ENCODE data around the gene RASSF5. TPM values are rescaled to one million over a fixed set of nuclear protein-coding genes. Genes with fewer than 3 reads are reported as not detected.

The RASSF5 gene
- total RNA-seq, 1 donor from 2014 or later = 1.4 TPM

GRCh38 chr1:206472024-206472423, 35.3 kb upstream of the RASSF5 start:
- Mint-ChIP-seq H3K36me3 (ENCODE audit: low read depth) (no peaks in the 10 kb centered on the region), H3K27ac (ENCODE audit: unreplicated experiment) (no peak overlapping the region), H3K4me3 (peak overlapping the region; percentile 71), H3K27me3 (ENCODE audit: low read depth) (peaks cover 9% of the 10 kb centered on the region), H3K9me3 (no peaks in the 10 kb centered on the region), H3K4me1 (peaks cover 52% of the 10 kb centered on the region)
- DNase-seq (ENCODE audit: low read depth, low spot score) = no peak
- no peak for TF ChIP-seq CTCF (conservative IDR thresholded peaks at IDR 0.05)

GRCh38 chr1:206472454-206472853, 34.9 kb upstream of the RASSF5 start:
- Mint-ChIP-seq H3K27ac (ENCODE audit: unreplicated experiment) (no peak overlapping the region), H3K36me3 (ENCODE audit: low read depth) (no peaks in the 10 kb centered on the region), H3K27me3 (ENCODE audit: low read depth) (peaks cover 9% of the 10 kb centered on the region), H3K4me3 (peak overlapping the region; percentile 71), H3K4me1 (peaks cover 48% of the 10 kb centered on the region), H3K9me3 (no peaks in the 10 kb centered on the region)
- TF ChIP-seq CTCF (conservative IDR thresholded peaks at IDR 0.05) = no peak
- DNase-seq (ENCODE audit: low read depth, low spot score) = no peak

- no peaks in the 10 kb centered on the region for H3K36me3 Mint-ChIP-seq (ENCODE audit: low read depth)
- no peaks in the 10 kb centered on the region for H3K9me3 Mint-ChIP-seq
- H3K27me3 Mint-ChIP-seq (ENCODE audit: low read depth) = peaks cover 8% of the 10 kb centered on the region
- H3K4me3 Mint-ChIP-seq = peak overlapping the region; percentile 71
- TF ChIP-seq CTCF (conservative IDR thresholded peaks at IDR 0.05) = no peak
- no peak for DNase-seq (ENCODE audit: low read depth, low spot score)
- peaks cover 44% of the 10 kb centered on the region for H3K4me1 Mint-ChIP-seq
- no peak overlapping the region for H3K27ac Mint-ChIP-seq (ENCODE audit: unreplicated experiment)
Observed at GRCh38 chr1:206472886-206473285, 34.4 kb upstream of the RASSF5 start.

GRCh38 chr1:206476058-206476457, 31.3 kb upstream of the RASSF5 start:
- DNase-seq (ENCODE audit: low read depth, low spot score) = no peak
- Mint-ChIP-seq H3K27ac (ENCODE audit: unreplicated experiment) (no peak overlapping the region), H3K9me3 (no peaks in the 10 kb centered on the region), H3K27me3 (ENCODE audit: low read depth) (no peaks in the 10 kb centered on the region), H3K36me3 (ENCODE audit: low read depth) (no peaks in the 10 kb centered on the region), H3K4me1 (peaks cover 28% of the 10 kb centered on the region), H3K4me3 (no peak overlapping the region)
- no peak for TF ChIP-seq CTCF (conservative IDR thresholded peaks at IDR 0.05)

- Mint-ChIP-seq H3K36me3 (ENCODE audit: low read depth) (no peaks in the 10 kb centered on the region), H3K4me1 (peaks cover 23% of the 10 kb centered on the region), H3K27me3 (ENCODE audit: low read depth) (no peaks in the 10 kb centered on the region), H3K27ac (ENCODE audit: unreplicated experiment) (no peak overlapping the region), H3K9me3 (no peaks in the 10 kb centered on the region), H3K4me3 (no peak overlapping the region)
- DNase-seq (ENCODE audit: low read depth, low spot score) = no peak
- no peak for TF ChIP-seq CTCF (conservative IDR thresholded peaks at IDR 0.05)
Observed at GRCh38 chr1:206476591-206476990, 30.7 kb upstream of the RASSF5 start.

GRCh38 chr1:206477110-206477509, 30.2 kb upstream of the RASSF5 start:
- Mint-ChIP-seq H3K4me1 (peaks cover 19% of the 10 kb centered on the region), H3K4me3 (no peak overlapping the region), H3K27me3 (ENCODE audit: low read depth) (no peaks in the 10 kb centered on the region), H3K36me3 (ENCODE audit: low read depth) (no peaks in the 10 kb centered on the region), H3K27ac (ENCODE audit: unreplicated experiment) (no peak overlapping the region), H3K9me3 (no peaks in the 10 kb centered on the region)
- TF ChIP-seq CTCF (conservative IDR thresholded peaks at IDR 0.05) = no peak
- no peak for DNase-seq (ENCODE audit: low read depth, low spot score)

Measured in neural crest cell (in vitro differentiated cells).